Chondrocyte (in vitro differentiated cells): ENCODE results near the gene CNNM4. TPM values are rescaled to one million over a fixed set of nuclear protein-coding genes. Genes with fewer than 3 reads are reported as not detected.
A peak's percentile ranks its signal among the peaks of the same experiment; 100 is the strongest.

Experiments
- DNase-seq: peaks from one replicate; pipeline ENCODE4 v3.0.0; 2021; ENCODE audit warnings: mixed read lengths, low spot score
- H3K27ac Mint-ChIP-seq: one replicate; pipeline ENCODE4 v1.8.0; 2021; ENCODE audit warnings: mild to moderate bottlenecking, moderate library complexity, mixed read lengths; ENCODE audit not compliant: unreplicated experiment
- H3K27me3 Mint-ChIP-seq: 2 replicates; pipeline ENCODE4 v1.8.0; 2021; ENCODE audit warnings: low read depth, mixed read lengths
- H3K36me3 Mint-ChIP-seq: 2 replicates; pipeline ENCODE4 v1.8.0; 2021; ENCODE audit warnings: low read depth, mixed read lengths
- H3K4me1 Mint-ChIP-seq: 2 replicates; pipeline ENCODE4 v1.8.0; 2021; ENCODE audit warnings: low read depth, mild to moderate bottlenecking, mixed read lengths
- H3K4me3 Mint-ChIP-seq: one replicate; pipeline ENCODE4 v1.8.0; 2021; ENCODE audit warnings: mild to moderate bottlenecking, moderate library complexity, mixed read lengths; ENCODE audit not compliant: unreplicated experiment
- H3K9me3 Mint-ChIP-seq: 2 replicates; pipeline ENCODE4 v1.8.0; 2021; ENCODE audit warnings: low read depth, mixed read lengths
- CTCF ChIP-seq: fragments of 200-600 bp; sonication (generic); IDR thresholded peaks from 2 replicates; pipeline ENCODE4 v1.5.0; 2021; ENCODE audit warnings: antibody characterized with exemption, mild to moderate bottlenecking, moderate library complexity
- total RNA-seq: library from RNA; stranded (reverse); gene quantifications from 3 replicates; pipeline ENCODE4 v1.2.1, GENCODE V29; 2021

Gene CNNM4
- total RNA-seq, 1 donor from 2014 or later: 7.6 TPM

GRCh38 chr2:96839875-96840850 is 79.5 kb downstream of the CNNM4 start:
- no peaks in the 10 kb centered on the region for H3K4me1 Mint-ChIP-seq
- H3K27me3 Mint-ChIP-seq: no peaks in the 10 kb centered on the region
- DNase-seq: peak; percentile 77
- TF ChIP-seq CTCF: no peak
- no peak overlapping the region for H3K27ac Mint-ChIP-seq
- no peak overlapping the region for H3K4me3 Mint-ChIP-seq
- H3K9me3 Mint-ChIP-seq: no peaks in the 10 kb centered on the region
- H3K36me3 Mint-ChIP-seq: peaks cover 1% of the 10 kb centered on the region

GRCh38 chr2:96841701-96842495 is 81.2 kb downstream of the CNNM4 start:
- Mint-ChIP-seq H3K36me3 (peaks cover 1% of the 10 kb centered on the region), H3K27ac (no peak overlapping the region), H3K9me3 (no peaks in the 10 kb centered on the region), H3K4me3 (no peak overlapping the region), H3K27me3 (no peaks in the 10 kb centered on the region), H3K4me1 (no peaks in the 10 kb centered on the region)
- no peak for TF ChIP-seq CTCF
- DNase-seq: peak; percentile 72

GRCh38 chr2:96842600-96842999 is 81.9 kb downstream of the CNNM4 start:
- Mint-ChIP-seq H3K9me3 (no peaks in the 10 kb centered on the region), H3K27me3 (no peaks in the 10 kb centered on the region), H3K27ac (no peak overlapping the region), H3K36me3 (peaks cover 4% of the 10 kb centered on the region), H3K4me1 (no peaks in the 10 kb centered on the region), H3K4me3 (no peak overlapping the region)
- no peak for TF ChIP-seq CTCF
- DNase-seq: peak; percentile 90

GRCh38 chr2:96843538-96844268 is 83.0 kb downstream of the CNNM4 start, which contains the start of gene ANKRD23:
Gene ANKRD23 (minus strand): TSS chr2:96844021. CDS start chr2:96843992, 29 bp downstream.
- H3K27ac Mint-ChIP-seq: no peak within 1 kb of the TSS
- no peaks in the 10 kb centered on the region for H3K27me3 Mint-ChIP-seq
- no peak within 1 kb of the TSS for H3K4me3 Mint-ChIP-seq
- H3K4me1 Mint-ChIP-seq: no peaks in the 10 kb centered on the region
- no peaks in the 10 kb centered on the region for H3K9me3 Mint-ChIP-seq
- no peak for TF ChIP-seq CTCF
- H3K36me3 Mint-ChIP-seq: peaks cover 6% of the 10 kb centered on the region
- no peak for DNase-seq

- Mint-ChIP-seq H3K36me3 (peaks cover 6% of the 10 kb centered on the region), H3K4me1 (no peaks in the 10 kb centered on the region), H3K9me3 (no peaks in the 10 kb centered on the region), H3K27ac (no peak overlapping the region), H3K27me3 (no peaks in the 10 kb centered on the region), H3K4me3 (no peak overlapping the region)
- peak; percentile 72 for DNase-seq
- TF ChIP-seq CTCF: no peak
Observed at GRCh38 chr2:96844405-96844808, 83.7 kb downstream of the CNNM4 start.
